GM12872 (cell line): ENCODE measurements around the gene MED12L.

ENCODE experiments used
- CTCF ChIP-seq: IDR thresholded peaks from 3 replicates; pipeline ENCODE4 v1.5.1; 2011; ENCODE audit warnings: low read depth, mild to moderate bottlenecking, low read length, moderate library complexity; ENCODE audit not compliant: insufficient read depth

MED12L gene

GRCh38 chr3:151477591-151478334 is 392.3 kb downstream of the MED12L start:
- TF ChIP-seq CTCF, result no peak

GRCh38 chr3:151478335-151478697 is 392.9 kb downstream of the MED12L start:
- no peak for TF ChIP-seq CTCF

GRCh38 chr3:151479452-151479851 is 394.0 kb downstream of the MED12L start:
- no peak for TF ChIP-seq CTCF

GRCh38 chr3:151480492-151480891 is 395.0 kb downstream of the MED12L start:
- TF ChIP-seq CTCF, result no peak

GRCh38 chr3:151483488-151483887 is 398.0 kb downstream of the MED12L start:
- no peak for TF ChIP-seq CTCF

GRCh38 chr3:151483961-151484520 is 398.6 kb downstream of the MED12L start:
- TF ChIP-seq CTCF, result no peak
